ENCODE measurements around the gene NOL7. TPM values are rescaled to one million over a fixed set of nuclear protein-coding genes. Genes with fewer than 3 reads are reported as not detected.

Gene NOL7
- total RNA-seq, 1 experiment from 2014 or later = 102 TPM

DNA sequence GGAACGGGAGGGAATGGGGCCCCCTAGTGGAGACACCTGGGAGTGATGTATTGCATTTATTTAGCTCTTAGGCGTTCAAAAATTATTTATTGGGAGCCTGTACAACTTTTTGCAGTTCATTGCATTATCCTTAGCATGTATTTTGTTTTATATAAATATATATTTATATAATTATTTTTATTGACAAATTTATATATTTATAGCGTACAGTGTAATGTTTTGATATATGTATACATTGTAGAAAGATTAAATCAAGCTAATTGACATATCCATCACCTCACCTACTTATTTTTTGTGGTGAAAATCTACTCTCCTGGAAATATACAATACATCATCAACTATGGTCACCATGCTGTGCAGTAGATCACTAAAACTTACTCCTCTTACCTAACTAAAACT lies 39.8 kb upstream of the NOL7 start:
- ChIA-PET POLR2A (ENCODE audit: low non-redundant PET) (interaction anchor here (0.6 kb wide), 1 partner anchor 142 kb away, joined by 4 read pairs; no protein-coding TSS in a partner anchor), CTCF (interaction anchor here (0.7 to 1.7 kb wide), 7 partner anchors 9 to 327 kb away, joined by 3 to 15 read pairs (median 3); partner anchors contain the start of gene NOL7)
- H3K9me3 ChIP-seq (ENCODE audit: low read depth, low read length, poor library complexity, severe bottlenecking) = no peaks in the 10 kb centered on the region
- H3K27me3 ChIP-seq (replicated peaks; ENCODE audit: insufficient read depth, low read depth, low read length, poor library complexity) = no peaks in the 10 kb centered on the region
- intact Hi-C loops (cut with micrococcal nuclease; ENCODE audit: unreplicated experiment) = no loop called here
- no peak for TF ChIP-seq EZH2 (IDR thresholded peaks at IDR 0.05; ENCODE audit: borderline replicate concordance, low read depth, low read length, poor library complexity, severe bottlenecking)
- TF ChIP-seq, protein P1, sequence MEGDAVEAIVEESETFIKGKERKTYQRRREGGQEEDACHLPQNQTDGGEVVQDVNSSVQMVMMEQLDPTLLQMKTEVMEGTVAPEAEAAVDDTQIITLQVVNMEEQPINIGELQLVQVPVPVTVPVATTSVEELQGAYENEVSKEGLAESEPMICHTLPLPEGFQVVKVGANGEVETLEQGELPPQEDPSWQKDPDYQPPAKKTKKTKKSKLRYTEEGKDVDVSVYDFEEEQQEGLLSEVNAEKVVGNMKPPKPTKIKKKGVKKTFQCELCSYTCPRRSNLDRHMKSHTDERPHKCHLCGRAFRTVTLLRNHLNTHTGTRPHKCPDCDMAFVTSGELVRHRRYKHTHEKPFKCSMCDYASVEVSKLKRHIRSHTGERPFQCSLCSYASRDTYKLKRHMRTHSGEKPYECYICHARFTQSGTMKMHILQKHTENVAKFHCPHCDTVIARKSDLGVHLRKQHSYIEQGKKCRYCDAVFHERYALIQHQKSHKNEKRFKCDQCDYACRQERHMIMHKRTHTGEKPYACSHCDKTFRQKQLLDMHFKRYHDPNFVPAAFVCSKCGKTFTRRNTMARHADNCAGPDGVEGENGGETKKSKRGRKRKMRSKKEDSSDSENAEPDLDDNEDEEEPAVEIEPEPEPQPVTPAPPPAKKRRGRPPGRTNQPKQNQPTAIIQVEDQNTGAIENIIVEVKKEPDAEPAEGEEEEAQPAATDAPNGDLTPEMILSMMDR (conservative IDR thresholded peaks at IDR 0.05; ENCODE audit: low read depth, low read length) = peak; percentile 81
- H3K36me3 ChIP-seq (ENCODE audit: insufficient read depth, low read length, poor library complexity, severe bottlenecking) = no peaks in the 10 kb centered on the region
- no TSS peak for BruUV-seq (replicated peaks)
- H3K4me3 ChIP-seq (ENCODE audit: low read depth, low read length, poor library complexity, severe bottlenecking) = peak overlapping the region; percentile 67
- H3K27ac ChIP-seq (ENCODE audit: low read depth, low read length, poor library complexity, severe bottlenecking) = no peak overlapping the region
- H3K4me1 ChIP-seq (ENCODE audit: insufficient read depth, low read length, poor library complexity, severe bottlenecking) = no peaks in the 10 kb centered on the region
- no peak for DNase-seq (ENCODE audit: low spot score)

DNA sequence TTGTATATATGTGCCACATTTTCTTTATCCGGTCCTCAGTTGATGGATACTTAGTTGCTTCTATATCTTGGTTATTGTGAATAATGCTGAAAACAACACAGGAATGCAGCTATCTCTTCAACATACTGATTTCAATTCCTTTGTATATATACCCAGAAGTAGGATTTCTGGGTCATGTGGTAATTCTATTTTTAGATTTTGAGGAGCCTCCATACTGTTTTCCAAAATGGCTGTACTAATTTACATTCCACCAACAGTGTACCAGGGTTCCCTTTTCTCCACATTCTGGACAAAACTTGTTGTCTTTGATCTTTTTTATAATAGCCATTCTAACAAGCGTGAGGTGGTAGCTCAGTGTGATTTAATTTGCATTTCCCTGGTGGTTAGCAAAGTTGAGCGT lies 39.1 kb upstream of the NOL7 start:
- TSS peak; percentile 34 for BruUV-seq (replicated peaks)
- H3K27me3 ChIP-seq (replicated peaks; ENCODE audit: insufficient read depth, low read depth, low read length, poor library complexity) = no peaks in the 10 kb centered on the region
- no peak overlapping the region for H3K4me3 ChIP-seq (ENCODE audit: low read depth, low read length, poor library complexity, severe bottlenecking)
- no peaks in the 10 kb centered on the region for H3K9me3 ChIP-seq (ENCODE audit: low read depth, low read length, poor library complexity, severe bottlenecking)
- ChIA-PET CTCF (interaction anchor here (0.7 kb wide), 1 partner anchor 9 kb away, joined by 3 read pairs; no protein-coding TSS in a partner anchor), POLR2A (ENCODE audit: low non-redundant PET) (no interaction called here)
- no peaks in the 10 kb centered on the region for H3K4me1 ChIP-seq (ENCODE audit: insufficient read depth, low read length, poor library complexity, severe bottlenecking)
- no peak for DNase-seq (ENCODE audit: low spot score)
- intact Hi-C loops (cut with micrococcal nuclease; ENCODE audit: unreplicated experiment) = no loop called here
- no peaks in the 10 kb centered on the region for H3K36me3 ChIP-seq (ENCODE audit: insufficient read depth, low read length, poor library complexity, severe bottlenecking)
- no peak for TF ChIP-seq EZH2 (IDR thresholded peaks at IDR 0.05; ENCODE audit: borderline replicate concordance, low read depth, low read length, poor library complexity, severe bottlenecking)
- TF ChIP-seq, protein P1 (conservative IDR thresholded peaks at IDR 0.05; ENCODE audit: low read depth, low read length) = no peak
- H3K27ac ChIP-seq (ENCODE audit: low read depth, low read length, poor library complexity, severe bottlenecking) = no peak overlapping the region

DNA sequence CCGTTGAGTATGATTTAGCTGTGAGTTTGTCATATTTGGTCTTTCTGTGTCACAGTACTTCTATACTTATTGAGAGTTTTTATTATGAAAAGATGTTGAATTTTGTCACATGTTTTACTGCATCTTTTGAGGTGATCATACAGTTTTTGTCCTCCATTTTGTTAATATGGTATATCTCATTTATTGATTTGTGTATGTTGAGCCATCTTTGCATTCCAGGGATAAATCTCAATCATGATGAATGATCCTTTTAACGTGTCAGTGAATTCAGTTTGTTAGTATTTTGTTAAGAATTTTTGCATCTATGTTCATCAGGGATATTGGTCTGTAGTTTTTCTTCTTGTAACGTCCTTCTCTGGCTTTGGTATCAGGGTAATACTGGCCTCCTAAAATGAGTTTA lies 37.2 kb upstream of the NOL7 start:
- no peak overlapping the region for H3K27ac ChIP-seq (ENCODE audit: low read depth, low read length, poor library complexity, severe bottlenecking)
- H3K4me1 ChIP-seq (ENCODE audit: insufficient read depth, low read length, poor library complexity, severe bottlenecking) = no peaks in the 10 kb centered on the region
- intact Hi-C loops (cut with micrococcal nuclease; ENCODE audit: unreplicated experiment) = no loop called here
- no peak for TF ChIP-seq EZH2 (IDR thresholded peaks at IDR 0.05; ENCODE audit: borderline replicate concordance, low read depth, low read length, poor library complexity, severe bottlenecking)
- TF ChIP-seq, protein P1 (conservative IDR thresholded peaks at IDR 0.05; ENCODE audit: low read depth, low read length) = no peak
- H3K27me3 ChIP-seq (replicated peaks; ENCODE audit: insufficient read depth, low read depth, low read length, poor library complexity) = no peaks in the 10 kb centered on the region
- no peak overlapping the region for H3K4me3 ChIP-seq (ENCODE audit: low read depth, low read length, poor library complexity, severe bottlenecking)
- ChIA-PET CTCF (no interaction called here), POLR2A (ENCODE audit: low non-redundant PET) (no interaction called here)
- BruUV-seq (replicated peaks) = no TSS peak
- no peak for DNase-seq (ENCODE audit: low spot score)
- H3K9me3 ChIP-seq (ENCODE audit: low read depth, low read length, poor library complexity, severe bottlenecking) = no peaks in the 10 kb centered on the region
- no peaks in the 10 kb centered on the region for H3K36me3 ChIP-seq (ENCODE audit: insufficient read depth, low read length, poor library complexity, severe bottlenecking)

All from A673 (cell line).